Neural cell (in vitro differentiated cells): ENCODE data around the gene DLD. TPM values are rescaled to one million over a fixed set of nuclear protein-coding genes. Genes with fewer than 3 reads are reported as not detected.

Experiments
- H2AFZ ChIP-seq: fragments of 200-600, 300-800 bp; sonication (generic), shearing (Covaris generic); 2 replicates; pipeline ENCODE4 v1.6.0; 2014; ENCODE audit warnings: low read depth, mild to moderate bottlenecking, antibody characterized with exemption, low read length, moderate library complexity
- H3F3A ChIP-seq: fragments of 200-600 bp; shearing (Covaris generic); 2 replicates; pipeline ENCODE4 v1.6.1; 2016; ENCODE audit warnings: mild to moderate bottlenecking, moderate library complexity, mixed read lengths, antibody characterized with exemption, low read length; ENCODE audit not compliant: insufficient read depth, poor library complexity, severe bottlenecking
- H3K27ac ChIP-seq: fragments of 200-600, 300-800 bp; sonication (generic), shearing (Covaris generic); 2 replicates; pipeline ENCODE4 v1.5.1; 2014; ENCODE audit warnings: mild to moderate bottlenecking, low read length, moderate library complexity
- H3K27me3 ChIP-seq: fragments of 300-800, 200-600 bp; sonication (generic), shearing (Covaris generic); 2 replicates; pipeline ENCODE4 v1.6.0; 2014; ENCODE audit warnings: mild to moderate bottlenecking, low read depth, low read length, moderate library complexity; ENCODE audit not compliant: insufficient read depth
- H3K36me3 ChIP-seq: fragments of 300-800, 200-600 bp; sonication (generic), shearing (Covaris generic); 2 replicates; pipeline ENCODE4 v1.5.1; 2014; ENCODE audit warnings: mild to moderate bottlenecking, antibody characterized with exemption, low read length, moderate library complexity; ENCODE audit not compliant: insufficient read depth
- H3K4me2 ChIP-seq: fragments of 300-800, 200-600 bp; sonication (generic), shearing (Covaris generic); 2 replicates; pipeline ENCODE4 v1.6.0; 2014; ENCODE audit warnings: mild to moderate bottlenecking, low read length
- H3K4me3 ChIP-seq: fragments of 300-800, 200-600 bp; sonication (generic), shearing (Covaris generic); 2 replicates; pipeline ENCODE4 v1.5.1; 2014; ENCODE audit warnings: mild to moderate bottlenecking, low read length, moderate library complexity
- H3K79me2 ChIP-seq: fragments of 200-600 bp; shearing (Covaris generic); replicated peaks from 2 replicates; pipeline ENCODE4 v1.6.0; 2014; ENCODE audit warnings: mild to moderate bottlenecking, low read length, moderate library complexity; ENCODE audit not compliant: insufficient read depth
- H3K9ac ChIP-seq: fragments of 300-800, 200-600 bp; sonication (generic), shearing (Covaris generic); 2 replicates; pipeline ENCODE4 v1.6.1; 2016; ENCODE audit warnings: mild to moderate bottlenecking, low read length, mixed read lengths
- H3K9me2 ChIP-seq: fragments of 200-600 bp; shearing (Covaris generic); 2 replicates; pipeline ENCODE4 v1.6.1; 2016; ENCODE audit warnings: mild to moderate bottlenecking, low read length, mixed read lengths; ENCODE audit not compliant: insufficient read depth
- H3K9me3 ChIP-seq: fragments of 200-600, 300-800 bp; sonication (generic), shearing (Covaris generic); 2 replicates; pipeline ENCODE4 v1.6.1; 2016; ENCODE audit warnings: mild to moderate bottlenecking, mixed run types, low read length, moderate library complexity, mixed read lengths
- H4K20me1 ChIP-seq: fragments of 200-600 bp; shearing (Covaris generic); 2 replicates; pipeline ENCODE4 v1.6.1; 2016; ENCODE audit warnings: mild to moderate bottlenecking, mixed run types; ENCODE audit not compliant: insufficient read depth
- EP300 ChIP-seq: fragments of 450-650 bp; conservative IDR thresholded peaks from 2 replicates; pipeline ENCODE4 v1.6.1; 2014; ENCODE audit warnings: antibody characterized with exemption, mild to moderate bottlenecking, moderate library complexity; ENCODE audit not compliant: poor library complexity, severe bottlenecking
- EZH2 ChIP-seq: fragments of 200-600, 300-800 bp; shearing (Covaris generic), sonication (generic); IDR thresholded peaks from 2 replicates; pipeline ENCODE4 v1.6.1; 2014; ENCODE audit warnings: antibody characterized with exemption, low read length, borderline replicate concordance, mild to moderate bottlenecking; ENCODE audit not compliant: insufficient read depth, poor library complexity, severe bottlenecking
- MXI1 ChIP-seq: fragments of 450-650 bp; conservative IDR thresholded peaks from 2 replicates; pipeline ENCODE4 v1.6.1; 2014; ENCODE audit warnings: antibody characterized with exemption, mild to moderate bottlenecking; ENCODE audit not compliant: poor library complexity, severe bottlenecking
- POLR2AphosphoS5 ChIP-seq: IDR thresholded peaks from 2 replicates; pipeline ENCODE4 v1.6.1; 2012
- RAD21 ChIP-seq: fragments of 450-650 bp; conservative IDR thresholded peaks from 2 replicates; pipeline ENCODE4 v1.6.1; 2014; ENCODE audit warnings: antibody characterized with exemption, mild to moderate bottlenecking, moderate library complexity
- SMC3 ChIP-seq: fragments of 450-650 bp; conservative IDR thresholded peaks from 2 replicates; pipeline ENCODE4 v1.6.1; 2014; ENCODE audit warnings: antibody characterized with exemption, mild to moderate bottlenecking, moderate library complexity; ENCODE audit not compliant: poor library complexity
- TAF1 ChIP-seq: IDR thresholded peaks from 2 replicates; pipeline ENCODE4 v1.6.1; 2012; ENCODE audit warnings: low read depth
- polyA plus RNA-seq: library from polyadenylated mRNA; depleted of rRNA; stranded (reverse); fragments of >200 nt; gene quantifications from 2 replicates; pipeline ENCODE4 v1.2.3, GENCODE V29; 2014
- TF ChIP-seq, protein P1 (sequence below): IDR thresholded peaks from 2 replicates; pipeline ENCODE4 v1.6.1; 2012; ENCODE audit warnings: borderline replicate concordance
- TF ChIP-seq, protein P2 (sequence below): fragments of 450-650 bp; IDR thresholded peaks from 2 replicates; pipeline ENCODE4 v1.5.1; 2014; ENCODE audit warnings: antibody characterized with exemption, mild to moderate bottlenecking, moderate library complexity; ENCODE audit not compliant: poor library complexity, severe bottlenecking

DLD gene
- polyA plus RNA-seq, 1 donor from 2014 or later = 214 TPM

DNA sequence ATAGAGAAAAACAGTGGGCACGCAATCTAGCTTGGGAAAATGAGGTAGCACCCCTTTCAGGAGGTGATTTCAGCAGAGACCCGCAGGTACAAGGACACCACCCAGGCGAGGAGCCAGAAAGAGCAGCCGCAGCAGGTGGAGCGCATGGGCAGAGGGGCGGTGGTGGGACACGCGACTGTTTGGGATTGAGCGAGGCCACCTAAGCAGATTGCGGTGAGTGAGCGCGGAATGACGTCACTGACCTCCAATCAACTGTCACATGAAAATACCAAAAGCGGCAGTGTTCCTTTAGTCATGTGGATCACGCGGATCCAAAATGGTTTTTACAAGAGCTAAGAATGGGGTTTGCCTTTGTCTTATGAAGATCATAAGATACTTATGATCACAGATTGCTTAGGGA is 47.8 kb upstream of the DLD start:
- Histone ChIP-seq H3K9ac (no peak overlapping the region), H3K27me3 (no peaks in the 10 kb centered on the region), H3K9me2 (no peaks in the 10 kb centered on the region), H3K36me3 (no peaks in the 10 kb centered on the region), H3K27ac (no peak overlapping the region), H3K79me2 (no peaks in the 10 kb centered on the region), H3K4me3 (no peak overlapping the region), H2AFZ (no peak overlapping the region), H3K9me3 (no peaks in the 10 kb centered on the region), H4K20me1 (no peaks in the 10 kb centered on the region), H3K4me2 (no peak overlapping the region), H3F3A (no peaks in the 10 kb centered on the region)
- TF ChIP-seq EP300 = no peak
- TF ChIP-seq RAD21 = no peak
- no peak for TF ChIP-seq MXI1
- no peak for TF ChIP-seq POLR2AphosphoS5
- TF ChIP-seq SMC3 = no peak
- TF ChIP-seq, protein P1, sequence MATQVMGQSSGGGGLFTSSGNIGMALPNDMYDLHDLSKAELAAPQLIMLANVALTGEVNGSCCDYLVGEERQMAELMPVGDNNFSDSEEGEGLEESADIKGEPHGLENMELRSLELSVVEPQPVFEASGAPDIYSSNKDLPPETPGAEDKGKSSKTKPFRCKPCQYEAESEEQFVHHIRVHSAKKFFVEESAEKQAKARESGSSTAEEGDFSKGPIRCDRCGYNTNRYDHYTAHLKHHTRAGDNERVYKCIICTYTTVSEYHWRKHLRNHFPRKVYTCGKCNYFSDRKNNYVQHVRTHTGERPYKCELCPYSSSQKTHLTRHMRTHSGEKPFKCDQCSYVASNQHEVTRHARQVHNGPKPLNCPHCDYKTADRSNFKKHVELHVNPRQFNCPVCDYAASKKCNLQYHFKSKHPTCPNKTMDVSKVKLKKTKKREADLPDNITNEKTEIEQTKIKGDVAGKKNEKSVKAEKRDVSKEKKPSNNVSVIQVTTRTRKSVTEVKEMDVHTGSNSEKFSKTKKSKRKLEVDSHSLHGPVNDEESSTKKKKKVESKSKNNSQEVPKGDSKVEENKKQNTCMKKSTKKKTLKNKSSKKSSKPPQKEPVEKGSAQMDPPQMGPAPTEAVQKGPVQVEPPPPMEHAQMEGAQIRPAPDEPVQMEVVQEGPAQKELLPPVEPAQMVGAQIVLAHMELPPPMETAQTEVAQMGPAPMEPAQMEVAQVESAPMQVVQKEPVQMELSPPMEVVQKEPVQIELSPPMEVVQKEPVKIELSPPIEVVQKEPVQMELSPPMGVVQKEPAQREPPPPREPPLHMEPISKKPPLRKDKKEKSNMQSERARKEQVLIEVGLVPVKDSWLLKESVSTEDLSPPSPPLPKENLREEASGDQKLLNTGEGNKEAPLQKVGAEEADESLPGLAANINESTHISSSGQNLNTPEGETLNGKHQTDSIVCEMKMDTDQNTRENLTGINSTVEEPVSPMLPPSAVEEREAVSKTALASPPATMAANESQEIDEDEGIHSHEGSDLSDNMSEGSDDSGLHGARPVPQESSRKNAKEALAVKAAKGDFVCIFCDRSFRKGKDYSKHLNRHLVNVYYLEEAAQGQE = no peak
- TF ChIP-seq, protein P2, sequence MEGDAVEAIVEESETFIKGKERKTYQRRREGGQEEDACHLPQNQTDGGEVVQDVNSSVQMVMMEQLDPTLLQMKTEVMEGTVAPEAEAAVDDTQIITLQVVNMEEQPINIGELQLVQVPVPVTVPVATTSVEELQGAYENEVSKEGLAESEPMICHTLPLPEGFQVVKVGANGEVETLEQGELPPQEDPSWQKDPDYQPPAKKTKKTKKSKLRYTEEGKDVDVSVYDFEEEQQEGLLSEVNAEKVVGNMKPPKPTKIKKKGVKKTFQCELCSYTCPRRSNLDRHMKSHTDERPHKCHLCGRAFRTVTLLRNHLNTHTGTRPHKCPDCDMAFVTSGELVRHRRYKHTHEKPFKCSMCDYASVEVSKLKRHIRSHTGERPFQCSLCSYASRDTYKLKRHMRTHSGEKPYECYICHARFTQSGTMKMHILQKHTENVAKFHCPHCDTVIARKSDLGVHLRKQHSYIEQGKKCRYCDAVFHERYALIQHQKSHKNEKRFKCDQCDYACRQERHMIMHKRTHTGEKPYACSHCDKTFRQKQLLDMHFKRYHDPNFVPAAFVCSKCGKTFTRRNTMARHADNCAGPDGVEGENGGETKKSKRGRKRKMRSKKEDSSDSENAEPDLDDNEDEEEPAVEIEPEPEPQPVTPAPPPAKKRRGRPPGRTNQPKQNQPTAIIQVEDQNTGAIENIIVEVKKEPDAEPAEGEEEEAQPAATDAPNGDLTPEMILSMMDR = no peak
- no peak for TF ChIP-seq EZH2
- no peak for TF ChIP-seq TAF1

DNA sequence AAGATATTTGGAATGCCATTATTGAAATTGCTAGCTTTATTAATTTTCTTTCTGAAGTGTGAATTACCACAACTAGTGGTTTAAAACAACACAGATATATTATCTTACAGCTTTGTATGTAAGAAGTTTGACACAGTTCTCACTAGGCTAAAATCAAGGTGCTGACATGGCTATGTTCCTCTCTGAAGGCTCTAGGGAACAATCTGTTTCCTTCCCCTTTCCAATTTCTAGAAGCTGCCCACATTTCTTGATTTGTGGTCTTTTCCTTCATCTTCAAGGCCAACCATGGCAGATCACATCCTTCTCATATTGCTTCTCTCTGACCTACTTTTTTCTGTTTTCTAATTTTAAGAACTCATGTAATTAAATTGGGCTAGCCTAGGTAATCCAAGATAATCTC is 44.7 kb upstream of the DLD start:
- no peak for TF ChIP-seq EP300
- TF ChIP-seq POLR2AphosphoS5 = no peak
- TF ChIP-seq, protein P2 = no peak
- TF ChIP-seq EZH2 = no peak
- no peak for TF ChIP-seq RAD21
- no peak for TF ChIP-seq SMC3
- no peak for TF ChIP-seq MXI1
- TF ChIP-seq TAF1 = no peak
- TF ChIP-seq, protein P1 = no peak
- Histone ChIP-seq H3K4me3 (no peak overlapping the region), H3K79me2 (no peaks in the 10 kb centered on the region), H3K9ac (no peak overlapping the region), H3K27ac (no peak overlapping the region), H3F3A (no peaks in the 10 kb centered on the region), H3K27me3 (no peaks in the 10 kb centered on the region), H2AFZ (no peak overlapping the region), H3K4me2 (no peak overlapping the region), H3K9me3 (no peaks in the 10 kb centered on the region), H4K20me1 (no peaks in the 10 kb centered on the region), H3K36me3 (no peaks in the 10 kb centered on the region), H3K9me2 (no peaks in the 10 kb centered on the region)
